ENCODE results near the gene VWA5B1.
"Not testable (repeated sequence)": the region's sequence is repeated elsewhere in the genome, so short reads cannot be mapped to it uniquely, and the experiment has no call there.

Gene VWA5B1

GRCh38 chr1:20281801-20282200, 8.9 kb upstream of the VWA5B1 start:
- no peak for DNase-seq

GRCh38 chr1:20282533-20282932, 8.1 kb upstream of the VWA5B1 start:
- DNase-seq: no peak

- no peak for DNase-seq
These were observed 6.6 kb upstream of the VWA5B1 start for GRCh38 chr1:20284046-20284445.

GRCh38 chr1:20284625-20285024, 6.0 kb upstream of the VWA5B1 start:
- DNase-seq: no peak

- DNase-seq: no peak
These were observed 5.2 kb upstream of the VWA5B1 start for GRCh38 chr1:20285510-20285909.

GRCh38 chr1:20287696-20288095, 3.0 kb upstream of the VWA5B1 start:
- DNase-seq: not testable (repeated sequence)

- no peak for DNase-seq
These were observed 990 bp downstream of the VWA5B1 start for GRCh38 chr1:20291645-20292084.

GRCh38 chr1:20298626-20299025, 8.0 kb downstream of the VWA5B1 start:
- DNase-seq: no peak

- no peak for DNase-seq
These were observed 10.9 kb downstream of the VWA5B1 start for GRCh38 chr1:20301463-20302107.

GRCh38 chr1:20302108-20302471, 11.4 kb downstream of the VWA5B1 start:
- DNase-seq: no peak

GRCh38 chr1:20307026-20307425, 16.4 kb downstream of the VWA5B1 start:
- DNase-seq: no peak

- DNase-seq: no peak
These were observed 17.9 kb downstream of the VWA5B1 start for GRCh38 chr1:20308569-20308968.

- no peak for DNase-seq
These were observed 20.6 kb downstream of the VWA5B1 start for GRCh38 chr1:20311289-20311688.

GRCh38 chr1:20312310-20312709, 21.6 kb downstream of the VWA5B1 start:
- no peak for DNase-seq

GRCh38 chr1:20312818-20313217, 22.1 kb downstream of the VWA5B1 start:
- DNase-seq: no peak

- no peak for DNase-seq
These were observed 26.8 kb downstream of the VWA5B1 start for GRCh38 chr1:20317471-20317870.

- no peak for DNase-seq
These were observed 27.8 kb downstream of the VWA5B1 start for GRCh38 chr1:20318521-20318920.

- no peak for DNase-seq
These were observed 28.3 kb downstream of the VWA5B1 start for GRCh38 chr1:20318971-20319370.

GRCh38 chr1:20319456-20320220, 29.0 kb downstream of the VWA5B1 start:
- DNase-seq: no peak

GRCh38 chr1:20320704-20321103, 30.0 kb downstream of the VWA5B1 start:
- DNase-seq: no peak

- no peak for DNase-seq
These were observed 30.9 kb downstream of the VWA5B1 start for GRCh38 chr1:20321573-20321972.

- no peak for DNase-seq
These were observed 31.6 kb downstream of the VWA5B1 start for GRCh38 chr1:20322081-20322824.

- DNase-seq: no peak
These were observed 32.3 kb downstream of the VWA5B1 start for GRCh38 chr1:20322825-20323612.

Measured in NCI-H774 (cell line).